OCI-LY3 (cell line): ENCODE data around the gene JCHAIN.

Experiments used
- CTCF ChIP-seq: fragments of 200-600, 300-600 bp; sonication (generic); IDR thresholded peaks from 2 replicates; pipeline ENCODE4 v1.5.1; 2014; ENCODE audit warnings: antibody characterized with exemption, low read length, low read depth
- EZH2phosphoT487 ChIP-seq: fragments of 200-600 bp; shearing (Covaris generic); IDR thresholded peaks from 2 replicates; pipeline ENCODE4 v1.6.1; 2018; ENCODE audit warnings: antibody characterized with exemption, mixed run types, low read depth

GRCh38 chr4:70676554-70677090, 10.3 kb upstream of the JCHAIN start:
- TF ChIP-seq CTCF (no peak), EZH2phosphoT487 (no peak)
